Epidermal melanocyte (primary cell): Measurements from ENCODE around the gene RIPOR3.
"Not testable (repeated sequence)": the region's sequence is repeated elsewhere in the genome, so short reads cannot be mapped to it uniquely, and the experiment has no call there.

Experiments used
- DNase-seq: peaks from one replicate; pipeline ENCODE4 v3.0.0; 2011; ENCODE audit warnings: low spot score; ENCODE audit not compliant: insufficient read length

The RIPOR3 gene

DNA sequence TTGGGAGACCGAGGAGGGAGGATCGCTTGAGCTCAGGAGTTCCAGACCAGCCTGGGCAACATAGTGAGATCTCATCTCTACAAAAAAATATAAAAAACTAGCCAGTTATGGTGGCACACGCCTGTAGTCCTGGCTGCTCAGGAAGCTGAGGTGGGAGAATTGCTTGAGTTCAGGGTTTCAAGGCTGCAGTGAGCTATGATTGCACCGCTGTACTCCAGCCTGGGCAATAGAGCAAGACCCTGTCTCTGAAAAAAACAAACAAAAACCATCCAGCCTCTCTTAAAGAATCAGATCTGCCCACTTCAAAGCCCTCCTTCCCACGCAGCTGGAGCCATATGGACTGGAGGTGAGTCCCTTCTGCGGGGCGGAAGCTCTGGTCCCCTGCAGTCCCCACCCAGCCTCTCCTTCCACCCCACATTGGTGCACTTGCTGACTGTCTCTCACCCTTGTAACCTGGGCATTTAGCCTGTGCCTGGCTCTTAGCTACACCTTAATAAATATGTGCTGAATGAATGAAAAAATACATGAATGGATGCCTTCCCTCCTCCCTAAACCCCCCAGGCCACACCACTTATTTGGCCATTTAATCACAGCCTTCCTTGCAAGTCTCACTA is 32.9 kb upstream of the RIPOR3 start:
- DNase-seq = no peak

DNA sequence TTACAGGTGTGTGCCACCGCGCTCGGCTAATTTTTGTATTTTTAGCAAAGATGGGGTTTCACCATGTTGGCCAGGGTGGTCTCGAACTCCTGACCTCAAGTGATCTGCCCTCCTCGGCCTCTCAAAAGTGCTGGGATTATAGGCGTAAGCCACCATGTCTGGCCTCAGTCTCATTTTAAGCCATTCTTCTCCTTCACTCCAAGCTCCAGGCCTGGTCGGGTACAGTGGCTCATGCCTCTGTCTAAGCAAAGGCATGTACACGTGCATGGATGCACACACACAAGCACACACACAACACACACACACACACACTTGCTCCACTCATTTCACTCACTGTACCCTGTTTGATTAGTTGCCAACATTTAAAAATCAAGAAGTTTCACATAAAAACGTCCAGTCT is 32.3 kb upstream of the RIPOR3 start:
- no peak for DNase-seq

DNA sequence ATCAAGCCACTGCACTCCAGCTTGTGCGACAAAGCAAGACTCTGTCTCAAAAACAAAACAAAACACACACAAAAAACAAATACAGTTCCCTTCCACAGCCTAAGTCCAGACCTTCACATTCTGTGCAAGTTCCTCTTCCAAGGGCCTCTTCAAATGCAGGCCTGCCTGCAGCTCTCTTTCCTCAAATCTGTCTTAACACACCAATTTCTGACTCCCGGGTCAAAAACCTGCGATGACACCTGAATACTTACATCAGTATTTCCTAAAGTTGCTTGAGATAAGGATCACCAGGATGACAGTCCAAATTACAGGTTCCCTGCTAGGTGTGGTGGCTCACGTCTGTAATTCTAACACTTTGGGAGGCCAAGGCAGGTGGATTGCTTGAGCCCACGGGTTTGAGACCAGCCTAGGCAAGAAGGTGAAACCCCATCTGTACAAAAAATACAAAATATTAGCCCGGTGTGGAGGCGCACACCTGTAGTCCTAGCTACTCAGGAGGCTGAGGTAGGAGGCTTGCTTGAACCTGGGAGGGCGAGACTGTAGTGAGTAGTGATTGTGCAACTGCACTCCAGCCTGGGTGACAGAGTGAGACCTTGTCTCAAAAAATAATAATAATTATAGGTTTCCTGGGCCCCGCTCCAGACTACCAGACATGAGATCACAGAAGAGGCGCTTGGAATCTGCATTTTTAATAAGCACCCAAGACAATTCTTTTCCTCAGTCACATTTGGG is 31.2 kb upstream of the RIPOR3 start:
- no peak for DNase-seq

DNA sequence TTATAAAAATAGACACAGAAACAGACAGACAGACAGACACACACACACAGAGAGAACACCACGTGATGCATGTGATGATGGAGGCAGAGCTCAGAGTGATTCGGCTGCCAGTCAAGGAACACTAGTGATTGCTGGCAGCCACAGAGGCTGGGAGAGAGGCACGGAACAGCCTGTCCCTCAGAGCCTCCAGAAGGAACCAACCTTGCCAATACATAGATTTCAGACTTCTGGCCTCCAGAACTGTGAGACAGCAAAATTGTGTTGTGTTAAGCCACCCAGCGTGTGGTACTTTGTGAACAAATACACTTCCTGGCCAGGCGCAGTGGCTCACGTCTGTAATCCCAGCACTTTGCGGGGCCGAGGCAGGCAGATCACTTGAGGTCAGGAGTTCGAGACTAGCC is 30.5 kb upstream of the RIPOR3 start:
- DNase-seq = no peak

DNA sequence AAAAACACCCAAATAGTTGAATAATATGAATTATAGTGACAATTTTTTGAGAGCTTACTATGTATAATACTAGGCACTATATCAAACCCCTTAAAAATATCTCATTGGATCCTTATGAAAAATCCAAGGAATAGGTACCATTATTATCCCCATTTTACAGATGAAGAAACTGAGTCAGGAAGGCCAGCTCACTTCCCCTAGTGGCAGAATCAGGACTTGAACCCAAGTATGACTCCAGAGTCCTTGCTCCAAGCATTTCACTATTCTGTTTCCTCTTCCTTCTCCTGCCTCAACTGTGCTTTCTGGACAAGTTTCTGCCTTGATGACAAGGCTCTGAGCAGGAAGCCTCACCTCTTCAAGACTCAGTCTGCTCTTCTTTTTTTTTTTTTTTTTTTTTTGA is 29.2 kb upstream of the RIPOR3 start:
- no peak for DNase-seq

DNA sequence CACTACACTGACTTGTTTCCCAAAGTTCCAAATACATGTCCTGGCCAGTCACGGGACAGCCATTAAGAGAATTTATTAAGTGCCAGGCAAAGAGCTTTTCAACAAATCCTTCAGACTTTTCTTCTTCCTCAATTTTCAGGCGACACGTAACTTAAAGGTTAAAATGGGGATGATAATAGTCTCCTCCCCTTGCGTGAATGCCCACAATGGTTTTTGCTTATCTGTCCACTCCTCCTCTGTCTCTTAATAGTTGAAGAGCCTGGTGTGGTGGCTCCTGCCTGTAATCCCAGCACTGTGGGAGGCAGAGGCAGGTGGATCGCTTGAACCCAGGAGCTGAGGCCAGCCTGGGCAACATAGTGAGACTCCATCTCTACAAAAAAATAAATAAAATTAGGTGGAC is 28.7 kb upstream of the RIPOR3 start:
- no peak for DNase-seq

DNA sequence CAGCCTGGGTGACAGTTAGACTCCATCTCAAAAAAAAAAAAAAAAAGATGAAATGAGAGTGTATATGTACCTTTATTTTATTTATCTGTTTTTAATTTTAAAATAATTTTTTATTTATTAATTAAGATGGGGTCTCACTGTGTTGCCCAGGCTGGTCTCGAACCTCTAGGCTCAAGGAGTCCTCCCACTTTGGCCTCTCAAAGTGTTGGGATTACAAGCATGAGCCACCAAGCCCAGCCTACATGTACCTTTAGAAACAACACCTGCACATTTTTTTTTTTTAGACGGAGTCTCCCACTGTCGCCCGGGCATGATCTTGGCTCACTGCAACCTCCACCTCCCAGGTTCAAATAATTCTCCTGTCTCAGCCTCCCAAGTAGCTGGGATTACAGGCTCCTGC is 28.0 kb upstream of the RIPOR3 start:
- no peak for DNase-seq

DNA sequence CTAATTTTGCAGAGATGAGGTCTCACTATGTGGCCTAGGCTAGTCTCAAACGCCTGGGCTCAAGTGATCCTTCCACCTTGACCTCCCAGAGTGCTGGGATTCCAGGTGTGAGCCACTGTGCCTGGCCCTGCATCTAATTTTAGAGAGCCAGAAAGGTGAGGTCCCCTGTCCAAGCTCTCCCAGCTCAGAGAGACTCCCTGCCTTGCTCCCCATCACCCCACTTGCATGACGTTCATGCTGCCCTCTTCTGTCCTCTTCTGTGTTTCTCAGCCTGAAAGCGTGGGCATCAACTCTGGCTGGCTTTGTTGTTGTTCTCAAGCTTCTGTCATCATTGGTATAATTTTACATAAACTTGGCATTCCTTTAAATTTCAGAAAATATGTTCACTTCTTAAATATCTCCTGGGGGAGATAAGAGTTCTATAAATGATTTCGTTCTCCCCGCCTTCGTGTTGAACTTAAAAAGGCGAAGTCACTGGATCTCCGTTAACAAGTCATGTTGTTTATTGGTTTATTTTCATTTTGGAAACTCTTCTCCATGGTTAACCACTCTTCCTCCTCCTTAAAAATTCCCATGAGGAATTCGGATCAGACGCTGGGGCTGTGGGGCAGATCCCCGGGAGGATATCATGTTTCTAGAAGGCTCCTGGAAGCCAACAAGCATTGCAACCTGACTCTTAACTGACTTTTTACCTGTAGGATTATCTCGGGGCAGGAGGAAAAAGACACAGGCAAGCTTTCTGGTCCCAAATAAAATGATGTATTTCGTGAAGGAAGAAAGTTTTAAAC is 26.8 kb upstream of the RIPOR3 start:
- no peak for DNase-seq

DNA sequence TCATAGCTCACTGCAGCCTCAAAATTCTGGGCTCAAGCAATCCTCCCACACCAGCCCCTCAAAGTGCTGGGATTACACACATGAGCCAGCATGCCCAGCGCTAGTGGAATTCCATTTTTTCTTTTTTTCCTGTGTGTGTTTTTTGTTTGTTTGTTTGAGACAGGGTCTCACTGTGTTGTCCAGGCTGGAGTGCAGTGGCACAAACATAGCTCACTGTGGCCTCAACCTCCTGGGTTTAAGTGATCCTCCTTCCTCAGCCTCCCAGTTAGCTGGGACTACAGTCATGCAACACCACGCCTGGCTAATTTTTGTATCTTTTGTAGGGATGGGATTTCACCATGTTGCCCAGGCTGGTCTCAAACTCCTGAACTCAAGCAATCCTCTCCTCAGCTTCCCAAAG is 26.0 kb upstream of the RIPOR3 start:
- DNase-seq = no peak

DNA sequence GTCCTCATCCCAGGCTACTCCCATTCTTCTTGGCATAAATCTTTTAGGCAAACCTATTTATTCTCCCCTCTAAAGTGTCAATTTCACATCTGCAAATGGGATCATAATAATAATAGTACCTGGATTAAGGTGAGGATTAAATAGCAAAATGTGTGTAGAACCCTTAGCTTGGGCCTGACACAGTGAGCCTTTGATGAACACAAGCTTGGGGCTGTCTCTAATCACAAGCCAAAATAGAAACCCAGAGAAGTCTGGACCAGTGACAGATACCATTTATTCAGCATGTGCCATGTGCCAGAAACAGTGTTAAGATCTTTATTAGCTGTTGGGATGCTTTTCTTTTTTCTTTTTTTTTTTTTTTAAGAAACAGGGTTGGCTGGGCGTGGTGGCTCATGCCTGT is 25.2 kb upstream of the RIPOR3 start:
- DNase-seq = no peak

DNA sequence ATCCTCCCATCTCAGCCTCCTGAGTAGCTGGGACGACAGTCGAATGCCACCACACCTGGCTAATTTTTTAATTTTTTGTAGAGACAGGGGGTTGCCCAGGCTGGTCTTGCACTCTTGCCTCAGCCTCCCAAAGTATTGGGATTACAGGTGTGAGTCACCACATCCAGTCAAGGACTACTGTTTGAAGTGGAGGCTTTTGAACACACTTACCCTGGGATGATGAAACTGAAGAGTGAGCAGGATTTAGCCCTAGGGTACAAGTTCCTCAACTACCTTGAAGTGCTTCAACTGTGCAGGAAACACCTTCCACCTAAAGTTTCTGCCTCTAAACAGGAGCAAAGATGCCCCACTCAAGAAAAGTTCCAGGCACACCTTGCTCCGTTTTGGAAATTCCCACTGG is 24.4 kb upstream of the RIPOR3 start:
- no peak for DNase-seq

DNA sequence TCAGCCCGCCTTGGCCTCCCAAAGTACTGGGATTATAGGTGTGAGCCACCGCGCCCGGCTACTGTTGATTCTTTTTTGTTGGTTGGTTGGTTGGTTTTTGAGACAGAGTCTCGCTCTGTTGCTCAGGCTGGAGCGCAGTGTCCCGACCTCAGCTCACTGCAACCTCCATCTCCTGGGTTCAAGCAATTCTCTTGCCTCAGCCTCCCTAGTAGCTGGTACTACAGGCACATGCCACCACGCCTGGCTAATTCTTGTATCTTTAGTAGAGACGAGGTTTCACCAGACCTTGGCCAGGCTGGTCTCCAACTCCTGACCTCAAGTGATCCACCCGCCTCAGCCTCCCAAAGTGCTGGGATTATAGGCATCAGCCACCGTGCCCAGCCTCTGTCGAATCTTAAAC is 23.1 kb upstream of the RIPOR3 start:
- DNase-seq = not testable (repeated sequence)

DNA sequence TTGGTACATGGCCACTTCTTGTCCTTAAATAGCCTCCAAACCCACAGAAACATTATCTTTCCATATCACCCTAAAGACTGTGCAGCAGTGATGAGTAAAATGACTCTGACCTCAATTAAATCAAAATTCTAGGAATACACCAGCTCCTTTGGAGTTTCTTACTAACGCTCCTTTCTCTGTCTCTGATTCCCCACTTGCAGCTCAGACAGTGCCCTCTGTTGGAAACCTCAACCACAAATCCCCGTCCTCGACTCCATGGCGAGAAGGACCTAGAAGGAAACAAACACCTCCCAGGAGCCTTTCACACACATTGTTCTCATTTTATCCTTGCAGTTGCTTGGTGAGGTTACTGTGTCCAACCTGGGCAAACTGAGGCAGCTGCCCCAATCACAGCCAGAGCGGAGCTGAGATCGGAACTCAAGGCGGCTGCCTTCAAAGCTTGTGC is 22.3 kb upstream of the RIPOR3 start:
- no peak for DNase-seq

DNA sequence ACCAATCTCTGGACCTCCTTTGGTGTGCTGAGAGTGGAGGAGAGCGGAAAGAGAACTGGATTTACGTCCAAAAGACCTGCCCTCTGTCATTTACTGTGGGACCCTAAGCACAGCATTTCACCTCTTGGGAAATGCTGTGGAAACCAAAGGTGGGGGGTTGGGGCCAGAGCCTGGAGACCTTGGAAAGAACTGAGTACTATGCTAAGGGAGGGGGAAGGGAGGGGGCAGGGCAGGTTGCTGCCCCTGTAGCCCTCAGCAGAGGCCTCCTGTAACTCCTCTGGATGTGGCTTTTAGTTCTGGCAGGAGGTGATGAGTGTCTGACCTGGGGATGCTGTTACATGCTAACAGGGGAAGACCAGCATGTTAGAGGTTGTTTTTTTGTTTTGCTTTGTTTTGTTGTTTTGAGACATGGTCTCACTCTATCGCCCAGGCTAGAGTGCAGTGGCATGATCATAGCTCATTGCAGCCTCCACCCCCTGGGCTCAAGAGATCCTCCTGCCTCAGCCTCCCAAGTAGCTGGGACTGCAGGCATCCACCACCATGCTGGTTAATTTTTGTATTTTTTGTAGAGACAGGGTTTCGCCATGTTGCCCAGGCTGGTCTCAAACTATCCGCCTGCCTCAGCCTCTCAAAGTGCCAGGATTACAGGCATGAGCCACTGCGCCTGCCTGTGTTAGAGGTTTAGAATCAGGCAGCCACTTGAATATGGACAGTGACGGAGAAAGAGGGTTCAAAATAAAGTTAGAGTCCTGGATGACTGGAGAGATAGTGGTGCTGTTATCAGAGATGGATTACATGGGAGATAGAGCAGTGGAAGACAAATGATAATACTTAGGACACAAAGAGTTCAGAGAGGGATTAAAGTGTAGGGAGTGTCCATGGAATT is 21.7 kb upstream of the RIPOR3 start:
- DNase-seq = no peak

DNA sequence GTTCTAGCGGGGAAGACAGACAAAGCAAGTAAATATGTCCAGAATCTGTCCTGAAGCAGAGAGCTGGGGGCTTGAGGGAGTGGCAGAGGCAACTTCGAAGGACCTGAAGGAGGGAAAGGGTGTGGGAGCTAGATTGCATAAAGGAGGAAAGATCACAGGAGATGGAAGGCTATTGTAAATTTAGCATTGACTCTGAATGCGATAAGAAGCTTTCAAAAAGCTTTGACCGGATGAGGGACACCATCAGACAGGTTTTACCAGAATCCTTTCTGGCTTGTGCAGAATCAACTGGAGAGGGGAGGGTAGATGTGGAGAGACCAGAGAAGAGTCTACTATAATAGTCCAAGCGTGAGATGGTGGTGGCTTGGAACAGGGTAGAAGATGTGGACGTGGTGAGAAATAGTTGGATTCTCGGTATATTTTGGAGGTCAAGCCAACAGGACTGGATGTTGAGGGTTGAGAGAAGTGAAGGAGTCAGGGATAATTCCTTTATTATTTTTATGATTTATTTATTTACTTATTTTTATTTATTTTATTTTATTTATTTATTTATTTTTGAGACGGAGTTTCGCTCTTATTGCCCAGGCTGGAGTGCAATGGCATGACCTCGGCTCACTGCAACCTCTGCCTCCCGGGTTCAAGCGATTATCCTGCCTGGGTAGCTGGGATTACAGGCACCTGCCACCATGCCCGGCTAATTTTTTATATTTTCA is 19.9 kb upstream of the RIPOR3 start:
- DNase-seq = no peak

DNA sequence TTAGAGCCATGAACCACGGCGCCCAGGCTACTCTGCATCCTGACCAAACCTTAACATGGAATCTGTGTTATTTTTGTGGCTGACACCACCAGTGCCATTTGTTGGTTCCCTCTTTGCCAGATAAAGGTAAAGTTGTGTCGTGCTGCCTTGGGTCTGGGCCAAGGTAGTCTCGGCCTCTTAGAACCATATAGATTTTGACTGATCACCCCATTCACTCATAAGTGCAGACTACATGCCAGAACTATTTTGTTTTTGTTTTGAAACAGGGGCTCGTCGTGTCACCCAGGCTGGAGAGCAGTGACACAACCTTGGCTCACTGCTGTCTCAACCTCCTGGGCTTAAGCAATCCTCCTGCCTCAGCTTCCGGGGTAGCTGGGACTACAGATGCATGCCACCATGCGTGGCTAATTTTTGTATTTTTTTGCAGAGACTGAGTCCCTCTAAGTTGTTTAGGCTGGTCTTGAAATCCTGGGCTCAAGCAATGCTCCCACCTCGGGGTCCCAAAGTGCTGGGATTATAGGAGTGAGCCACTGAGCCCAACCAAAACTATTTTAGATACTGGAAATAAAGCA is 19.2 kb upstream of the RIPOR3 start:
- DNase-seq = no peak

DNA sequence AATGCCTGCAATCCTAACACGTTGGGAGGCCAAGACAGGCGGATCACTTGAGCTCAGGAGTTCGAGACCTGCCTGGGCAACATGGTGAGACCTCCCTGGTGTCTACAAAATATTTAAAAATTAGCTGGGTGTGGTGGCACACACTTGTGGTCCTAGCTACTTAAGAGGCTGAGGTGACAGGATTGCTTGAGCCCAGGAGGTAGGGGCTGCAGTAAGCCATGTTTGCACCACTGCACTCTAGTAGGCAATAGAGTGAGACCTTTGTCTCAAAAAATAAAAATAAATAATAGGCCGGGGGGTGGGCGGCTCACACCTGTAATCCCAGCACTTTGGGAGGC is 18.3 kb upstream of the RIPOR3 start:
- no peak for DNase-seq

DNA sequence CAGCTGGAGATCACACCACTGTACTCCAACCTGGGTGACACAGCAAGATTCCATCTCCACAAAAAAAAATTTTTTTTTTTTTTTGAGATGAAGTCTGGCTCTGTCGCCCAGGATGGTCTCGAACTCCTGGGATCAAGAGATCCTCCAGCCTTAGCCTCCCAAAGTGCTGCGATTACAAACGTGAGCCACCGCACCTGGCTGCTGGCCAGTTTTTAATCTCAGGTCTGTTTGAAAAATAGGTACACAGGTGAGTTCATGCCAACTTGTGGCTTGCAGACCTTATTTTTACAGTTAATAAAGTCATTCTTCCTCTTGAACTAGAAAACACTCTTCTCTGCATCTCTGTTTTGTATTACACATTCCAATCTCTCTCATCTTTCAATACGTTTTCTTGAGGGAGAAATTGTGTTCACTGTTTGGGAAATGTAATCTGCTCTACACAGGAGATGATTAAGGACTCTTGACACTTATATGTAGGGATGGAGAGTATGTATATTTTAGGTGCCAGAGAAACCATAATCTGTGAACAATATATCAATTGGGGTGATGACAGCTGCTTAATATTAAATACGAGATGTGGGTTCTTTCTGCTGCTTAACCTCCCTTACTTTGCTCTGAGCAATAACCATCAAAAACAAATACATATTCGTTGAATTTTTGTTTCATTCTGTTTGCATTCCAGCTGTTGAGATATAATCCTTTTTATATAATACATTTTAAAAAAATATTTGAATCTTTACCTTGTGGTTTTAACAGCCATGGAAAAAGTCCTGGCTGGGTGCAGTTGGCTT is 17.7 kb upstream of the RIPOR3 start:
- no peak for DNase-seq

DNA sequence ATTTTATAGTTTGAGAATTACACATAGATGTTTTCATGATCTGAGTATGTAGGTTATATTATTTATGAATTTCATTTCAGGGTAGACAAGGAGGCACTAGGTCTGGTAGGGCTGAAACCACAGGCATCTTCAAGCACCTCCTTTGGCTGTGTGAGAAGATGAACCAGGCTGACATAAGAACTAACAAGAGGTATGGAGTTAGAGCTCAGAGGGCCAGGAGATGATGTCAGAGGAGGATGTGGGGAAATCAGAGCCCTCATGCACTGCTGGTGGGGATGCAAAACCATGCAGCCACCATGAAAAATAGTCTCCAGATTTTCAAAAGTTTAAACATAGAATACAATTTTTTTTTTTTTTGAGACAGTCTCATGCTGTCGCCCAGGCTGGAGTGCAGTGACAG is 13.6 kb upstream of the RIPOR3 start:
- DNase-seq = no peak

DNA sequence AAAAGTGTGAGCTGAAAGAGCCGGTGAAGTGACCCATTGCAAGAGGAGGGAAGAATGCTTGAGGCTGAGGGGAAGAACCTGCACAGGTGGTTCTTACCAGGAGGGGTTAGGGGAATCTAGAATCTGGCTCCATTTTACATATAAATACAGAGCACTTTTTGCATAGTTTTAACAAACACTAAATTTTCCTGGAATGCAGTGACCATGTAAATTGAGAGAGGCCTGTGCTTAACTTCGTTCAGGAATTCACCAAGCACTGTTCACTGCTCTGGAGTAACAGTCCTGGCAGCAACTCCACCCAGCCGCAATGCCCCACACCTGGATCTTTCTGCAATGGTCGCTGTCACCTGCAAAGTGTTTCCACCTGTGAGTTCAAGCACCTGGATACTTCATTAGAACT is 13.2 kb upstream of the RIPOR3 start:
- no peak for DNase-seq
